Transverse colon (tissue), 4 donors: ENCODE results near the gene MEAF6.

ENCODE experiments used
- CTCF ChIP-seq, 5 experiments: fragments of 200-600 bp in 3 of 5; fragments of 450-650 bp in 2 of 5; sonication (generic) in 3 of 5; IDR thresholded peaks; 1 replicate in 2 of 5; 2 replicates in 3 of 5; pipeline ENCODE4 v1.5.1; 2016 to 2017; ENCODE audit warnings: antibody characterized with exemption in 5 of 5, inconsistent platforms in 3 of 5, mild to moderate bottlenecking in 2 of 5, moderate library complexity in 1 of 5
- POLR2AphosphoS5 ChIP-seq, 3 donors: sonication (generic); formaldehyde crosslinking; IDR thresholded peaks; one replicate each; pipeline ENCODE4 v1.6.1; 2016; ENCODE audit warnings: antibody characterized with exemption in 3 of 3

- TF ChIP-seq CTCF (IDR thresholded peaks at IDR 0.05) = no peak
- no peak for TF ChIP-seq POLR2AphosphoS5 (IDR thresholded peaks at IDR 0.05)
Observed at GRCh38 chr1:37446874-37447273, 67.7 kb downstream of the MEAF6 start.
